Measurements from ENCODE around the gene NDEL1. TPM values are rescaled to one million over a fixed set of nuclear protein-coding genes. Genes with fewer than 3 reads are reported as not detected.

Gene NDEL1
- total RNA-seq, 4 donors from 2014 or later: 58.1 to 67.3 (median 63.4) TPM

DNA sequence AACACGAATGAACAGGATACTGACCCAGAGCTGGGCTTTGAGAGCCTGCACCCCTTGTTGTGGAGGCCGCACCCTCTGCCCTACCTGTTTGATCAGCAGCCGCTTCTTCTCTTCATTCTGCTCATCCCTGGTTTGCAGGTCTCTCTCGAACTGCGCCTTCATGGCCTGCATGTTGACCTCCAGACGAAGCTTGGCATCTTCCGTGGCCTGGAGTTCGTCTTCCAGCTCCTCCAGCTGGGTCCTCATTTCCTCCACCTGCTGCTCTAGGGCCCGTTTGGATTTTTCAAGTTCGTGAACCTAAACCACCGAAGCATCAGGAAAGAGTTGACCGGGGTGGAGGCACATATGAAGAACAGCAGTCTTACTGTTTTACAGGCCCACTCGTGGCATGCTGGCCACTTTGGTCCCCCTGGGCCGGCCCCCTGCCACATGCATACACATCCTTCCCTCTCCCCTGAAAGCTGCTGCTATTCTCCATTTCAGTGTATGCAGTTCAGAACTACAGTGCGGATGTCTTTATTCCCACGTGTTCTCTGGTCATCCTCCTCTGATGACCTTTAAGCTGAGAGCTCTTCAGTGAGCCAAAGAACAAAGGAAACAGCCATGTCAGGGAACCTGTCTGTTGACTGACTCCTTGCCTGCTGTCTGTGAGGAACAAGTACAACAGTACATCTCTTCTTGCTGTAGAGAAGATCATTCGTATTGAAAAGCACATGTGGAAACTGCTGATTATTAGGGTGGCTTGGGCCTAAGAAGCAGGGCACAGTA lies 54.8 kb downstream of the NDEL1 start:
- H3K27me3 ChIP-seq: no peaks in the 10 kb centered on the region
- H3K9me3 ChIP-seq: no peaks in the 10 kb centered on the region
- 72 to 74% methylated on average over 14 of the region's 17 CpGs for WGBS, 2 donors (ENCODE audit: low coverage in 1 of 2)
- no peak for ATAC-seq
- H3K4me3 ChIP-seq: no peak overlapping the region
- no peak overlapping the region for H3K27ac ChIP-seq
- peaks cover 0 to 95% of the 10 kb centered on the region in 2 donors for H3K36me3 ChIP-seq
- TF ChIP-seq POLR2A (IDR thresholded peaks at IDR 0.05) (no peak), POLR2AphosphoS5 (IDR thresholded peaks at IDR 0.05) (no peak), EP300 (IDR thresholded peaks at IDR 0.05) (no peak)
- TF ChIP-seq, protein P1, sequence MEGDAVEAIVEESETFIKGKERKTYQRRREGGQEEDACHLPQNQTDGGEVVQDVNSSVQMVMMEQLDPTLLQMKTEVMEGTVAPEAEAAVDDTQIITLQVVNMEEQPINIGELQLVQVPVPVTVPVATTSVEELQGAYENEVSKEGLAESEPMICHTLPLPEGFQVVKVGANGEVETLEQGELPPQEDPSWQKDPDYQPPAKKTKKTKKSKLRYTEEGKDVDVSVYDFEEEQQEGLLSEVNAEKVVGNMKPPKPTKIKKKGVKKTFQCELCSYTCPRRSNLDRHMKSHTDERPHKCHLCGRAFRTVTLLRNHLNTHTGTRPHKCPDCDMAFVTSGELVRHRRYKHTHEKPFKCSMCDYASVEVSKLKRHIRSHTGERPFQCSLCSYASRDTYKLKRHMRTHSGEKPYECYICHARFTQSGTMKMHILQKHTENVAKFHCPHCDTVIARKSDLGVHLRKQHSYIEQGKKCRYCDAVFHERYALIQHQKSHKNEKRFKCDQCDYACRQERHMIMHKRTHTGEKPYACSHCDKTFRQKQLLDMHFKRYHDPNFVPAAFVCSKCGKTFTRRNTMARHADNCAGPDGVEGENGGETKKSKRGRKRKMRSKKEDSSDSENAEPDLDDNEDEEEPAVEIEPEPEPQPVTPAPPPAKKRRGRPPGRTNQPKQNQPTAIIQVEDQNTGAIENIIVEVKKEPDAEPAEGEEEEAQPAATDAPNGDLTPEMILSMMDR (IDR thresholded peaks at IDR 0.05): no peak
- H3K4me1 ChIP-seq: no peaks in the 10 kb centered on the region

DNA sequence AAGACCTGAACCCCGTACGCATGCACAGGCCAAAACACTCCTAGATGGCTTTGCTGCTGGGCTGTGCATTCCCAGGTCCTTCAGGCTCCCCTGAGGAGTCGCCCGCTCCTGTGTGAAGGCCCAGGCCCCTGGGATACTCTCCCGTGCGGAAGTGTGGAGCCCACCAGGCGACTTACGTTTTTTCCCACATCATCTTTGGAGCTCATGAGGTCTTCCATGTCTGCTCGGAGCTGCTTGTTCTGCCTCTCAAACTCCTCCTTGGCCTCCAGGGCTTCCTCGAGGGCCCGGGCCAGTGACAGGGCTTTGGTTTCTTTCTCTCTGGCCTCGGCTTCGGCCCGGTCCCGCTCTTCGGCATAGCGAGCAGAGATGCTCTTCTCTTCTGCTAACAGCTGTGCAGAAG lies 56.4 kb downstream of the NDEL1 start:
- H3K36me3 ChIP-seq: peaks cover 0 to 97% of the 10 kb centered on the region in 2 donors
- H3K9me3 ChIP-seq: no peaks in the 10 kb centered on the region
- H3K4me1 ChIP-seq: no peaks in the 10 kb centered on the region
- WGBS, 2 donors (ENCODE audit: low coverage in 1 of 2): 85 to 100% methylated on average over 5 to 6 of the region's 17 CpGs
- no peaks in the 10 kb centered on the region for H3K27me3 ChIP-seq
- TF ChIP-seq POLR2AphosphoS5 (IDR thresholded peaks at IDR 0.05): no peak
- TF ChIP-seq, protein P1 (IDR thresholded peaks at IDR 0.05): no peak
- no peak for TF ChIP-seq EP300 (IDR thresholded peaks at IDR 0.05)
- TF ChIP-seq POLR2A (IDR thresholded peaks at IDR 0.05): no peak
- no peak overlapping the region for H3K27ac ChIP-seq
- no peak for ATAC-seq
- no peak overlapping the region for H3K4me3 ChIP-seq

DNA sequence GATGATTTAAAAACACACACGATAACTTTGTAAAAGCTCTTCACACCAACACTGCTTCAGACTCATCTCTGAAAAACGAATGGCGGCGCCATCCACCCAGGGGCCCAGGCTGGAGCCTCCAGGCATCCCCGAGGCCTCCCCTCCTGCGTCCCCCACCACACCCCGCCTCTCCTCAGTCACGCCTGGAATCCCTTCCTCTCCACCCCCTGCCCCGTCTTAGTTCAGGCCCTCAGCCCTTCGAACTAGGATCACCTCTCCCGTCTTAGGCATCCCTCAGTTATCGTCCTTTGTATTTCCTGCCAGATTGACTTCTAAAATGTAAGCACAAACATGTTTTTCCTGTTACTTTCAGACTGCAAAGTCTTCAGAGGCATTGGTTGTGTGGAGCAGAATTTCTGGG lies 58.3 kb downstream of the NDEL1 start:
- no peaks in the 10 kb centered on the region for H3K9me3 ChIP-seq
- peaks cover 0 to 97% of the 10 kb centered on the region in 2 donors for H3K36me3 ChIP-seq
- H3K27me3 ChIP-seq: no peaks in the 10 kb centered on the region
- no peaks in the 10 kb centered on the region for H3K4me1 ChIP-seq
- no peak overlapping the region for H3K4me3 ChIP-seq
- TF ChIP-seq POLR2AphosphoS5 (IDR thresholded peaks at IDR 0.05) (no peak), POLR2A (IDR thresholded peaks at IDR 0.05) (no peak), EP300 (IDR thresholded peaks at IDR 0.05) (no peak)
- TF ChIP-seq, protein P1 (IDR thresholded peaks at IDR 0.05): no peak
- WGBS, 2 donors (ENCODE audit: low coverage in 1 of 2): 76 to 82% methylated on average over 9 to 11 of the region's 12 CpGs
- no peak overlapping the region for H3K27ac ChIP-seq
- ATAC-seq: no peak

DNA sequence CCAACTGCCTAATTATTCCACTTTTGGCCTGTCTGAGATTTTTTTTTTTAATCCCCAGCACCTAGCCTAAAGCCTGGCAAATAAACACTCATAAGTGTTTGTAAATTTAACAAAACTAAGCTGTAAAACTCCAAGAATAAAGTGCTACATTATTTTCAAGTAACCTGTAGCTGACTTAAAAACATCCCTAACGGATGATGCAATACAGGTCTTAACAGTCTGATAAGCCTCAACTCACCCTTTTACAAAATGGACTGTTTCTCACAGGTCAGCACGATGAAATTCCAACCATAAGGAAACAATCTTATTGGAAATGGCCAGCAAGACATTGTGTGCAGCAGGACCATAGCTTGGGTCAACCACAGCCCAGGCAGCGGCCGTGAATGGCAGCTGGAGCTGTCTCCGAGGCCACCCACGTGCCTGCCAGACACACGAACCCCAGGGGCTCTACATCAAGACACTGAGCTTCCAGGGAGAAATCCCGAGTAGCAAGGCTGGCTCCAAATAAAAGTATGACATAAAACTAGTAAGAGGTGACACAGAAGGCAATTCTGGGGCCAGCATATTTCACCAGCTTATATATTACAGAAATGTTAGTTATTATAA lies 58.9 kb downstream of the NDEL1 start:
- no peak overlapping the region for H3K4me3 ChIP-seq
- no peak for ATAC-seq
- 87 to 88% methylated on average over 3 to 4 of the region's 8 CpGs for WGBS, 2 donors (ENCODE audit: low coverage in 1 of 2)
- H3K27me3 ChIP-seq: no peaks in the 10 kb centered on the region
- TF ChIP-seq, protein P1 (IDR thresholded peaks at IDR 0.05): no peak
- TF ChIP-seq POLR2A (IDR thresholded peaks at IDR 0.05) (no peak), EP300 (IDR thresholded peaks at IDR 0.05) (no peak), POLR2AphosphoS5 (IDR thresholded peaks at IDR 0.05) (no peak)
- no peak overlapping the region for H3K27ac ChIP-seq
- H3K4me1 ChIP-seq: no peaks in the 10 kb centered on the region
- H3K9me3 ChIP-seq: no peaks in the 10 kb centered on the region
- peaks cover 0 to 97% of the 10 kb centered on the region in 2 donors for H3K36me3 ChIP-seq

DNA sequence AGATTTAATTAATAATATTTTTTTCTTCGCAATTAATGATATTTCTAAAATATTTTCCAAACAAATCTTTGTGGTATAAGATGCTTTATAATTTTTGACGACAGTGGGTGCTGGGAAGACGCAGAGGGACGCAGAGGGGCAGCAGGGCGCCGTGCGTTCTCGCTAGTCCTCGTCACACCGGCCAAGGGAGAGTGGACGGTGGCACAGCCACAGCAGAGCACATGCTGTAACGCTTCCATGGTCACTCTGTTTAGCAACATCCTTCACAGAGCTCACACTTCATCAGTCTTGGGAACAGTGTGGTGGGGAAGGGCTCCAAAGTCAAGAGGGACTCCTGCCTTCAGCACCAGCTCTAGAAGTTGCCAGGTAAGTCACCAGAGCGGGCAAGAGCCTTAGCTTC lies 60.4 kb downstream of the NDEL1 start:
- H3K36me3 ChIP-seq: peaks cover 0 to 96% of the 10 kb centered on the region in 2 donors
- no peaks in the 10 kb centered on the region for H3K4me1 ChIP-seq
- no peaks in the 10 kb centered on the region for H3K9me3 ChIP-seq
- H3K4me3 ChIP-seq: no peak overlapping the region
- no peak overlapping the region for H3K27ac ChIP-seq
- TF ChIP-seq POLR2A (IDR thresholded peaks at IDR 0.05): no peak
- TF ChIP-seq POLR2AphosphoS5 (IDR thresholded peaks at IDR 0.05): no peak
- TF ChIP-seq, protein P1 (IDR thresholded peaks at IDR 0.05): no peak
- no peak for TF ChIP-seq EP300 (IDR thresholded peaks at IDR 0.05)
- no peaks in the 10 kb centered on the region for H3K27me3 ChIP-seq
- WGBS, 2 donors (ENCODE audit: low coverage in 1 of 2): 77 to 85% methylated on average over 5 to 12 of the region's 13 CpGs
- ATAC-seq: no peak
